Measurements from ENCODE around the gene AMZ1.

Gene AMZ1

GRCh38 chr7:2651847-2652735 is 35.9 kb upstream of the AMZ1 start:
- H3K4me3 ChIP-seq (ENCODE audit: low read depth, low read length) = no peak overlapping the region
- no peak for TF ChIP-seq CTCF (IDR thresholded peaks at IDR 0.05; ENCODE audit: control insufficient read depth, extremely low read depth, insufficient read depth)
- DNase-seq (ENCODE audit: low read depth) = no peak

GRCh38 chr7:2652736-2653060 is 35.3 kb upstream of the AMZ1 start:
- no peak overlapping the region for H3K4me3 ChIP-seq (ENCODE audit: low read depth, low read length)
- DNase-seq (ENCODE audit: low read depth) = no peak
- no peak for TF ChIP-seq CTCF (IDR thresholded peaks at IDR 0.05; ENCODE audit: control insufficient read depth, extremely low read depth, insufficient read depth)

- DNase-seq (ENCODE audit: low read depth) = no peak
- TF ChIP-seq CTCF (IDR thresholded peaks at IDR 0.05; ENCODE audit: control insufficient read depth, extremely low read depth, insufficient read depth) = no peak
These were observed 33.9 kb upstream of the AMZ1 start for GRCh38 chr7:2654059-2654458.

GRCh38 chr7:2655870-2656614 is 32.0 kb upstream of the AMZ1 start:
- TF ChIP-seq CTCF (IDR thresholded peaks at IDR 0.05; ENCODE audit: control insufficient read depth, extremely low read depth, insufficient read depth) = no peak
- no peak for DNase-seq (ENCODE audit: low read depth)
- H3K4me3 ChIP-seq (ENCODE audit: low read depth, low read length) = no peak overlapping the region

More at GRCh38 chr7:2654059-2654458, 33.9 kb upstream of the AMZ1 start:
- no peak overlapping the region for H3K4me3 ChIP-seq (ENCODE audit: low read depth, low read length)

GRCh38 chr7:2657208-2657607 is 30.8 kb upstream of the AMZ1 start:
- no peak overlapping the region for H3K4me3 ChIP-seq (ENCODE audit: low read depth, low read length)
- no peak for TF ChIP-seq CTCF (IDR thresholded peaks at IDR 0.05; ENCODE audit: control insufficient read depth, extremely low read depth, insufficient read depth)
- DNase-seq (ENCODE audit: low read depth) = no peak

- TF ChIP-seq CTCF (IDR thresholded peaks at IDR 0.05; ENCODE audit: control insufficient read depth, extremely low read depth, insufficient read depth) = no peak
- no peak for DNase-seq (ENCODE audit: low read depth)
- H3K4me3 ChIP-seq (ENCODE audit: low read depth, low read length) = no peak overlapping the region
These were observed 29.9 kb upstream of the AMZ1 start for GRCh38 chr7:2657920-2658671.

Data from LNCaP clone FGC (cell line).